Measurements from ENCODE around the gene AMOTL1. TPM values are rescaled to one million over a fixed set of nuclear protein-coding genes. Genes with fewer than 3 reads are reported as not detected.

Gene AMOTL1
- total and polyA plus RNA-seq, 2 of the 8 experiments (the other 6 are each of a cell fraction or from before 2014, with no cell fraction given) = 9.0 to 27.6 TPM

DNA sequence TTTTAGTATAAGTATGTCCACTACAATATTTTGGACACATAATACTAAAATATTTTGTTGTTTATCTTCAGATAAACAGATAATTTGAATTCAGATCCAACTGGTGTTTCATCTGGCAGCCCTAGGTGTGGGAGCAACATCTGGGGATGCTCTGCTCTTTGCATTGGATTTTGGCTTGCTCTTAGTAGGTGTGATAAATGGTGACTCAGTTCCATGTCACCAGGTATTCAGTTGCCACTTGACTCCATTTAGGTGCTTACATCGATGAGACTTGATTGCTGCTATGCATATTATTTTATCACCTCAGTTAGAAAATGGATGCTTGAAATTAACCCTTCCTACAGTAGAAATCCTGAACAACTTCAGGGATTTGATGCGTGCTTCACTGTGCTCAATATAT is 13.3 kb upstream of the AMOTL1 start (continued):
- TF ChIP-seq CTBP2 (IDR thresholded peaks at IDR 0.05; ENCODE audit: borderline replicate concordance, insufficient read depth, insufficient read length, low read length) = no peak
- TF ChIP-seq TCF12 (IDR thresholded peaks at IDR 0.05; ENCODE audit: low read depth, low read length) = no peak
- no peak for TF ChIP-seq TBP (IDR thresholded peaks at IDR 0.05; ENCODE audit: low read depth, low read length)
- TF ChIP-seq JUN (IDR thresholded peaks at IDR 0.05; ENCODE audit: low read depth, low read length) = no peak
- TF ChIP-seq POLR2A (IDR thresholded peaks at IDR 0.05; ENCODE audit: control extremely low read depth in 1 of 2, low read depth in 2 of 2, low read length in 2 of 2) = no peak
- no peak for TF ChIP-seq SIX5 (IDR thresholded peaks at IDR 0.05; ENCODE audit: low read depth, low read length)
- TF ChIP-seq, protein P1, sequence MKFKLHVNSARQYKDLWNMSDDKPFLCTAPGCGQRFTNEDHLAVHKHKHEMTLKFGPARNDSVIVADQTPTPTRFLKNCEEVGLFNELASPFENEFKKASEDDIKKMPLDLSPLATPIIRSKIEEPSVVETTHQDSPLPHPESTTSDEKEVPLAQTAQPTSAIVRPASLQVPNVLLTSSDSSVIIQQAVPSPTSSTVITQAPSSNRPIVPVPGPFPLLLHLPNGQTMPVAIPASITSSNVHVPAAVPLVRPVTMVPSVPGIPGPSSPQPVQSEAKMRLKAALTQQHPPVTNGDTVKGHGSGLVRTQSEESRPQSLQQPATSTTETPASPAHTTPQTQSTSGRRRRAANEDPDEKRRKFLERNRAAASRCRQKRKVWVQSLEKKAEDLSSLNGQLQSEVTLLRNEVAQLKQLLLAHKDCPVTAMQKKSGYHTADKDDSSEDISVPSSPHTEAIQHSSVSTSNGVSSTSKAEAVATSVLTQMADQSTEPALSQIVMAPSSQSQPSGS (IDR thresholded peaks at IDR 0.05; ENCODE audit: low read length) = no peak
